NCI-H128 (cell line): Measurements from ENCODE around the gene ZNF317.
A peak's percentile ranks its signal among the peaks of the same experiment; 100 is the strongest.

Experiments
- DNase-seq: peaks from one replicate; lab custom pipeline; 2025; ENCODE audit not compliant: unreplicated experiment; lab: John Stamatoyannopoulos, UW

The ZNF317 gene

GRCh38 chr19:9140159-9140874 is at the start of gene ZNF317:
Gene ZNF317, plus strand, starts transcription at chr19:9140397. Its CDS starts 15,620 bp downstream, at chr19:9156017.
- peak; percentile 91 for DNase-seq

- DNase-seq, result no peak
Measured at GRCh38 chr19:9107375-9107774, 32.8 kb upstream of the ZNF317 start, which contains the start of gene OR7G2. Gene OR7G2, minus strand, starts transcription at chr19:9107475. Its CDS starts 4,232 bp downstream, at chr19:9103243.

- DNase-seq, result no peak
Measured at GRCh38 chr19:9109959-9110358, 30.2 kb upstream of the ZNF317 start.

- no peak for DNase-seq
Measured at GRCh38 chr19:9115307-9115813, 24.8 kb upstream of the ZNF317 start, which contains the start of gene OR7G1. Gene OR7G1, minus strand, starts transcription at chr19:9115763. Its CDS starts 0 bp downstream, at chr19:9115763.

GRCh38 chr19:9116547-9116946 is 23.6 kb upstream of the ZNF317 start:
- DNase-seq, result no peak

- no peak for DNase-seq
Measured at GRCh38 chr19:9126900-9127405, 13.2 kb upstream of the ZNF317 start, which contains the start of gene OR7G3. Gene OR7G3, minus strand, starts transcription at chr19:9126950. Its CDS starts 0 bp downstream, at chr19:9126950.

GRCh38 chr19:9128171-9128570 is 12.0 kb upstream of the ZNF317 start:
- DNase-seq, result no peak

- DNase-seq, result no peak
Measured at GRCh38 chr19:9130965-9131364, 9.2 kb upstream of the ZNF317 start.

GRCh38 chr19:9132422-9132821 is 7.8 kb upstream of the ZNF317 start:
- DNase-seq, result no peak

GRCh38 chr19:9139609-9140158 is 513 bp upstream of the ZNF317 start:
- DNase-seq, result no peak

- no peak for DNase-seq
Measured at GRCh38 chr19:9144920-9145319, 4.7 kb downstream of the ZNF317 start.

GRCh38 chr19:9146882-9147281 is 6.7 kb downstream of the ZNF317 start:
- no peak for DNase-seq

GRCh38 chr19:9148697-9149096 is 8.5 kb downstream of the ZNF317 start:
- no peak for DNase-seq

- DNase-seq, result no peak
Measured at GRCh38 chr19:9149997-9150396, 9.8 kb downstream of the ZNF317 start.

- no peak for DNase-seq
Measured at GRCh38 chr19:9150650-9151049, 10.5 kb downstream of the ZNF317 start.

GRCh38 chr19:9151367-9151766 is 11.2 kb downstream of the ZNF317 start:
- DNase-seq, result no peak

- DNase-seq, result no peak
Measured at GRCh38 chr19:9155591-9155990, 15.4 kb downstream of the ZNF317 start.

GRCh38 chr19:9156304-9156703 is 16.1 kb downstream of the ZNF317 start:
- no peak for DNase-seq

GRCh38 chr19:9159891-9160290 is 19.7 kb downstream of the ZNF317 start:
- DNase-seq, result no peak

- DNase-seq, result no peak
Measured at GRCh38 chr19:9161427-9161826, 21.2 kb downstream of the ZNF317 start.

- DNase-seq, result no peak
Measured at GRCh38 chr19:9165261-9165660, 25.1 kb downstream of the ZNF317 start.

- no peak for DNase-seq
Measured at GRCh38 chr19:9166846-9167245, 26.6 kb downstream of the ZNF317 start.
